ENCODE results near the gene PGM5. TPM values are rescaled to one million over a fixed set of nuclear protein-coding genes. Genes with fewer than 3 reads are reported as not detected.
A peak's percentile ranks its signal among the peaks of the same experiment; 100 is the strongest.

Gene PGM5
- total and polyA plus RNA-seq, 2 experiments from 2014 or later = 16.8 to 121 TPM

- TF ChIP-seq, protein P1, sequence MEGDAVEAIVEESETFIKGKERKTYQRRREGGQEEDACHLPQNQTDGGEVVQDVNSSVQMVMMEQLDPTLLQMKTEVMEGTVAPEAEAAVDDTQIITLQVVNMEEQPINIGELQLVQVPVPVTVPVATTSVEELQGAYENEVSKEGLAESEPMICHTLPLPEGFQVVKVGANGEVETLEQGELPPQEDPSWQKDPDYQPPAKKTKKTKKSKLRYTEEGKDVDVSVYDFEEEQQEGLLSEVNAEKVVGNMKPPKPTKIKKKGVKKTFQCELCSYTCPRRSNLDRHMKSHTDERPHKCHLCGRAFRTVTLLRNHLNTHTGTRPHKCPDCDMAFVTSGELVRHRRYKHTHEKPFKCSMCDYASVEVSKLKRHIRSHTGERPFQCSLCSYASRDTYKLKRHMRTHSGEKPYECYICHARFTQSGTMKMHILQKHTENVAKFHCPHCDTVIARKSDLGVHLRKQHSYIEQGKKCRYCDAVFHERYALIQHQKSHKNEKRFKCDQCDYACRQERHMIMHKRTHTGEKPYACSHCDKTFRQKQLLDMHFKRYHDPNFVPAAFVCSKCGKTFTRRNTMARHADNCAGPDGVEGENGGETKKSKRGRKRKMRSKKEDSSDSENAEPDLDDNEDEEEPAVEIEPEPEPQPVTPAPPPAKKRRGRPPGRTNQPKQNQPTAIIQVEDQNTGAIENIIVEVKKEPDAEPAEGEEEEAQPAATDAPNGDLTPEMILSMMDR (IDR thresholded peaks at IDR 0.05; ENCODE audit: low read depth, low read length) = no peak
- Histone ChIP-seq H3K9me3 (ENCODE audit: low read depth) (no peaks in the 10 kb centered on the region), H3K27ac (peak overlapping the region; percentile 87), H3K4me1 (ENCODE audit: low read depth) (peaks cover 51% of the 10 kb centered on the region), H3K4me3 (no peak overlapping the region), H3K36me3 (no peaks in the 10 kb centered on the region), H3K27me3 (no peaks in the 10 kb centered on the region)
- peak in 1 of 2 donors; percentile 80 for DNase-seq (ENCODE audit: low read depth in 1 of 2, low spot score in 1 of 2)
Measured at GRCh38 chr9:68418259-68418845, 61.9 kb downstream of the PGM5 start.

DNA sequence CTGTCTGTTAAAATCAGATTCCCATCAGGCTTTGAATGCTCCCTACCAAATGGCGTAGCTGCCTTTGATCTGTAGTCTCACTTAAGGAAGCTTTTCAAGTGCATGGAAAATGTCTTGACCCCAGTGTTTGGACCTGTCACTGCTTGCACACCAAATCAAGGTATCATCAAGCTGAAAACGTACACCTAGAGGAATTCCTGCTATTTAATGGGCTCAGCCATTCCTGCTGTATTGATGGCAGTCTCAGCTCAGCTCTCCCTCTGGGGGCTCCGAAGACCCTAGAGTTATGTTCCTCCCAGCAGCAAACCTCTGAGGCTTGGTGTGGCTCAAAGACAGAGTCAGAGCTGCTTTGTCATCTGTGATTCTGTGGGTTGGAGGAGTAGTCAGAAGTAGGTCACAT is 63.5 kb downstream of the PGM5 start:
- H3K27ac ChIP-seq = peak overlapping the region; percentile 87
- H3K4me1 ChIP-seq (ENCODE audit: low read depth) = peaks cover 51% of the 10 kb centered on the region
- H3K9me3 ChIP-seq (ENCODE audit: low read depth) = no peaks in the 10 kb centered on the region
- TF ChIP-seq, protein P1 (IDR thresholded peaks at IDR 0.05; ENCODE audit: low read depth, low read length) = no peak
- H3K4me3 ChIP-seq = no peak overlapping the region
- peak in 1 of 2 donors; percentile 19 for DNase-seq (ENCODE audit: low read depth in 1 of 2, low spot score in 1 of 2)
- H3K36me3 ChIP-seq = no peaks in the 10 kb centered on the region
- H3K27me3 ChIP-seq = no peaks in the 10 kb centered on the region

DNA sequence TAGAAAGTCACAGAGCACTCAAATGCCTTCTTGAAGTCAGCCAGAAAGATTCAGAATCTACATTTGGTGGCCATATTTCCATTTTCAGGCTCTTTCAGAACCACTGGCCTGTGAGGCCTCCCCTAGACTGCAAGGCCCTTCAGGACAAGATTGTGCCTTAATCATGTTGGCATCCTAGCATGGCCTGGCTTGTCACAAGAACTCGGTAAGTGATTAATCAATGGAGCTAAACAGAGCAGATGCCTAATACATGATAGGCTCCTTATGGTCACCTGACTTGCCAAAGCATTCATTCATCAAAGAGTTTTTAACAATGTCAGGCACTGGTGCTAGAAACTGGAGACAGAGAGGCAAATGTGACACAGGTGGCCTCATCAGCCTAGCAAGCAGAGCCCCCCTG is 70.3 kb downstream of the PGM5 start:
- TF ChIP-seq, protein P1 (IDR thresholded peaks at IDR 0.05; ENCODE audit: low read depth, low read length) = no peak
- Histone ChIP-seq H3K9me3 (ENCODE audit: low read depth) (no peaks in the 10 kb centered on the region), H3K27ac (peak overlapping the region; percentile 50), H3K36me3 (peaks cover 4% of the 10 kb centered on the region), H3K4me3 (no peak overlapping the region), H3K27me3 (no peaks in the 10 kb centered on the region), H3K4me1 (ENCODE audit: low read depth) (peaks cover 19% of the 10 kb centered on the region)
- peak in 1 of 2 donors; percentile 41 for DNase-seq (ENCODE audit: low read depth in 1 of 2, low spot score in 1 of 2)

DNA sequence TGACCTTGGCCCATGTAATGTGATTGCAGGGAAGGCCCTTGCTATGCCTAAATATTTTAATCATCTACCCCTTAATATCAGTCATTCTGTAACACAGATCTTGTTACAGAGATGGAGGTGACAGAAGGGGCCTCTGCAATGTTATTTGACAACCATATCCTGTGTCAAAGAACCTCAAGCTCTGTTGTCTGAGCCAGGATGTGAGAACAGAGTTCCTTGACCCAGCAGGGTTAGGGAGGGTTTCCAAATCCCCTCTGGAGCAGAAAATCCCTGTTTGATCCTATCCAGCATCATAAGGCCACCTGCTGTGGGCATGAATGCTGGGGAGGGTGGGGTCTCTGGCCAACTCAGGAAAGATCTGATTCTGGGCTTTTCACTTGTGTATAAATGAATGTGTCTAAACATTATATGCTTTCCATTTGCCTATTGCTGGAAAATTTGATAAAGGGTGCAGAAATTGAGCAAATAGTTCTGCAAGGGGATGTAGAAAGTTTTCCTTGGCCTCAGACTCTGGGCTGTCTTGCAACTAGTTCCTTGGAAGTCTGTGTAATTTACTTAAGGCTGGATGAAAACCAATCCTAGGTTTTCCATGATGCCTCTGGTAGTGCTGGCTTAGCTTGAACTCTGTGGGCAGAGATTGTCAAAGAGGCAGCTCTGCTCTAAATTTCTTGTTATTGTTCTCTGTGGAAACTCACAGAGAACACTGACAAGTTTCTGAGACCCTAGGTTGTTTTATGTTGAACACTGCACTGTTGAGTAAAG is 71.0 kb downstream of the PGM5 start:
- peaks cover 4% of the 10 kb centered on the region for H3K36me3 ChIP-seq
- no peak overlapping the region for H3K4me3 ChIP-seq
- DNase-seq (ENCODE audit: low read depth in 1 of 2, low spot score in 1 of 2) = no peak
- no peaks in the 10 kb centered on the region for H3K9me3 ChIP-seq (ENCODE audit: low read depth)
- no peaks in the 10 kb centered on the region for H3K27me3 ChIP-seq
- peak overlapping the region; percentile 50 for H3K27ac ChIP-seq
- TF ChIP-seq, protein P1 (IDR thresholded peaks at IDR 0.05; ENCODE audit: low read depth, low read length) = no peak
- H3K4me1 ChIP-seq (ENCODE audit: low read depth) = peaks cover 19% of the 10 kb centered on the region

DNA sequence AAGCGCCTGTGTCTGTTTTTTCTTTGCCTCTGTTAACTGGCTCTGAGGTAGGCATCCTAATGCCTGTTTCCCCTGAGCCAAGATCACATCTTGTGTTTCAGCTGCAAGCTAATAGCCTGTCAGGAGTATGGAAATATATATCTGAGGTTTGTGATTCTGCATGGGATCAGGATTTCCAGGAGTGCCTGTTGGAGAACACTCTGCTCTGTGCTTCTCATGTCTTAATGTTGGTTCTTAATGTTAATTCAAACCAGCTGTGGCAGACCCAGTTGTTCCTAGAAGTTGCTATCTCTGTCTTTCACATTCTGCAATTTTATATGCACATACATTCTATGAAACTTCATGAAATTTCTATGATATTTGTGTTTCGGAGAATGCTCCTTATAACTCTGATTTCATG is 72.1 kb downstream of the PGM5 start:
- DNase-seq (ENCODE audit: low read depth in 1 of 2, low spot score in 1 of 2) = no peak

More for the DNA sequence above, 72.1 kb downstream of the PGM5 start:
- H3K9me3 ChIP-seq (ENCODE audit: low read depth) = no peaks in the 10 kb centered on the region
- peaks cover 4% of the 10 kb centered on the region for H3K36me3 ChIP-seq
- H3K4me1 ChIP-seq (ENCODE audit: low read depth) = peaks cover 19% of the 10 kb centered on the region
- peak overlapping the region; percentile 4 for H3K27ac ChIP-seq
- H3K4me3 ChIP-seq = no peak overlapping the region
- TF ChIP-seq, protein P1 (IDR thresholded peaks at IDR 0.05; ENCODE audit: low read depth, low read length) = no peak
- no peaks in the 10 kb centered on the region for H3K27me3 ChIP-seq
